Endothelial cell (in vitro differentiated cells): ENCODE measurements around the gene SPIRE1. TPM values are rescaled to one million over a fixed set of nuclear protein-coding genes. Genes with fewer than 3 reads are reported as not detected.

Source experiments
- DNase-seq: peaks from one replicate; pipeline ENCODE4 v3.0.0; 2021; ENCODE audit warnings: low spot score
- H3K27ac Mint-ChIP-seq: one replicate; pipeline ENCODE4 v1.8.0; 2021; ENCODE audit warnings: mixed read lengths, inconsistent platforms; ENCODE audit not compliant: unreplicated experiment
- H3K27me3 Mint-ChIP-seq: one replicate; pipeline ENCODE4 v1.8.0; 2021; ENCODE audit warnings: mild to moderate bottlenecking, moderate library complexity, mixed read lengths, inconsistent platforms; ENCODE audit not compliant: unreplicated experiment
- H3K36me3 Mint-ChIP-seq: one replicate; pipeline ENCODE4 v1.8.0; 2021; ENCODE audit warnings: mild to moderate bottlenecking, low read depth, mixed read lengths, inconsistent platforms; ENCODE audit not compliant: unreplicated experiment
- H3K4me1 Mint-ChIP-seq: one replicate; pipeline ENCODE4 v1.8.0; 2021; ENCODE audit warnings: mild to moderate bottlenecking, mixed read lengths, inconsistent platforms; ENCODE audit not compliant: unreplicated experiment
- H3K4me3 Mint-ChIP-seq: one replicate; pipeline ENCODE4 v1.8.0; 2021; ENCODE audit warnings: mild to moderate bottlenecking, mixed read lengths, inconsistent platforms; ENCODE audit not compliant: unreplicated experiment
- H3K9me3 Mint-ChIP-seq: one replicate; pipeline ENCODE4 v1.8.0; 2021; ENCODE audit warnings: mixed read lengths, inconsistent platforms; ENCODE audit not compliant: unreplicated experiment
- CTCF ChIP-seq: fragments of 200-600 bp; sonication (generic); IDR thresholded peaks from one replicate; pipeline ENCODE4 v1.5.0; 2021; ENCODE audit warnings: antibody characterized with exemption; ENCODE audit not compliant: unreplicated experiment
- total RNA-seq: library from RNA; stranded (reverse); fragmentation: NEBNext Ultra II Directional; extraction: Animal tissue kit (Norgen Biotek cat#: 25700); gene quantifications from one replicate; pipeline ENCODE4 v1.2.1, GENCODE V29; 2021; ENCODE audit not compliant: unreplicated experiment

The SPIRE1 gene
- total RNA-seq, 1 donor from 2014 or later, result 31.3 TPM

GRCh38 chr18:12451428-12451827, 206.5 kb downstream of the SPIRE1 start:
- Mint-ChIP-seq H3K4me3 (no peak overlapping the region), H3K27ac (no peak overlapping the region), H3K27me3 (peaks cover 2% of the 10 kb centered on the region), H3K4me1 (no peaks in the 10 kb centered on the region), H3K9me3 (no peaks in the 10 kb centered on the region), H3K36me3 (peaks cover 26% of the 10 kb centered on the region)
- no peak for TF ChIP-seq CTCF
- no peak for DNase-seq

DNA sequence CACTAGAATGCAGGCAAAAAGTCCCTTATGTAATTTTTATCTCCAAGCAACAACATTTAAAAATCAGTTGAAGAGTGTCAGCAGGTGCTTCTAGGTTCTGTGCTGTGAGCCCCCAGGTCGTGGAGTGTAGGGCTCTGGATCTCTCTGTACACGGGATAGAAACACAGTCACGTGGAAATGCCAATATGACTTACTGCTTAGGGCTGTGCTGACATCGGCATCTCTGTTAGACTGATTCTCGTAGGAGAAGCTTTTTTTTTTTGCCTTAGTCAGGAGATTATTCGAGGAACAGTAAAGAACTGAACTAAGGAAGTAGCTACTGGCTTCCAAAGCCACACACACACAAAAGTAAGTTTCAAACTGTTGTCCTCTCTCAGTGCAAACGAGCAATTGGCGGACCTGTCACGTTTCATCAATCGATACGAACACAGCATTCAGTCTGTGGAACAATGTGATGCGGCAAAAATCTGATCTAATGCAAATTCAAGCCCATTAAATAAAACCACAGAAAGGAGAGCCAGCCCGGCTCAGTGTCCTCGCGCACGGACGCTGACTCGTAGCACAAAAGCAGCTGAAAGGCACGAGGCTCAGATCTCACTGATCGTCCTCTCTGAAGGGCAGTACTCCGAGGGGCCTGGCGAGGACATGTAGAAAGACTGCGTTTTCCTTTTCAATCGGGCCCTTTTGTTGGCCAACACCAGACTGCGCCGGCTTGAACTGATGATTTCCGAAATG, 208.7 kb downstream of the SPIRE1 start:
- H3K4me1 Mint-ChIP-seq, result no peaks in the 10 kb centered on the region
- no peak overlapping the region for H3K4me3 Mint-ChIP-seq
- peaks cover 2% of the 10 kb centered on the region for H3K27me3 Mint-ChIP-seq
- TF ChIP-seq CTCF, result no peak
- H3K27ac Mint-ChIP-seq, result no peak overlapping the region
- H3K9me3 Mint-ChIP-seq, result no peaks in the 10 kb centered on the region
- peaks cover 35% of the 10 kb centered on the region for H3K36me3 Mint-ChIP-seq
- no peak for DNase-seq

GRCh38 chr18:12445554-12445953, 212.4 kb downstream of the SPIRE1 start:
- TF ChIP-seq CTCF, result no peak
- Mint-ChIP-seq H3K9me3 (no peaks in the 10 kb centered on the region), H3K4me1 (no peaks in the 10 kb centered on the region), H3K27ac (no peak overlapping the region), H3K36me3 (peaks cover 32% of the 10 kb centered on the region), H3K4me3 (no peak overlapping the region), H3K27me3 (peaks cover 2% of the 10 kb centered on the region)
- no peak for DNase-seq

- Mint-ChIP-seq H3K9me3 (no peaks in the 10 kb centered on the region), H3K27ac (no peak overlapping the region), H3K4me1 (no peaks in the 10 kb centered on the region), H3K4me3 (no peak overlapping the region), H3K36me3 (peaks cover 26% of the 10 kb centered on the region), H3K27me3 (peaks cover 3% of the 10 kb centered on the region)
- DNase-seq, result no peak
- no peak for TF ChIP-seq CTCF
Observed at GRCh38 chr18:12443551-12443950, 214.4 kb downstream of the SPIRE1 start.

DNA sequence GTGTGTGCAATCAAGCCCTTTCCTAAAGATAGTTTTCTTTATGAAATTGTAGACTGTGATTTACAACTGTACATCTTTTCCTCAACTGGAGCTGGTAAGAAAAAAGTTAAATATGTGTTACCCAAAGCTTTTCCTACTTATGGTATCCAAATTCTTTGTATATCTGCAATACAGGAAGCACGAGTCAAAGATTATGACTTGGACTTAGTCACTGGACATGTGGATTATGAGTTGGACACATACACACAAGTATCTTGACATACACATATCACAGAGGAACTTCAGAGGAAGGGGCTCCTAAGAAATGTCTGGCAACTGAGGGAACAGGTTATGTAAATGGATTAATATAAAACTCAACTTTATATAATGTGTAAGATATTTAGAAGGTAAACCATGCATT, 215.0 kb downstream of the SPIRE1 start:
- no peak for DNase-seq
- Mint-ChIP-seq H3K9me3 (no peaks in the 10 kb centered on the region), H3K4me1 (no peaks in the 10 kb centered on the region), H3K27me3 (peaks cover 5% of the 10 kb centered on the region), H3K36me3 (peaks cover 25% of the 10 kb centered on the region), H3K27ac (no peak overlapping the region), H3K4me3 (peak overlapping the region; percentile 37)
- no peak for TF ChIP-seq CTCF
